Erythroblast (primary cell): ENCODE data around the gene HOXD12.

Experiments used
- GATA1 ChIP-seq: IDR thresholded peaks from 2 replicates; pipeline ENCODE4 v1.6.1; 2011; ENCODE audit warnings: low read depth, mild to moderate bottlenecking, control low read depth, low read length, moderate library complexity
- POLR2A ChIP-seq: IDR thresholded peaks from 2 replicates; pipeline ENCODE4 v1.6.1; 2011; ENCODE audit warnings: mild to moderate bottlenecking, low read length

DNA sequence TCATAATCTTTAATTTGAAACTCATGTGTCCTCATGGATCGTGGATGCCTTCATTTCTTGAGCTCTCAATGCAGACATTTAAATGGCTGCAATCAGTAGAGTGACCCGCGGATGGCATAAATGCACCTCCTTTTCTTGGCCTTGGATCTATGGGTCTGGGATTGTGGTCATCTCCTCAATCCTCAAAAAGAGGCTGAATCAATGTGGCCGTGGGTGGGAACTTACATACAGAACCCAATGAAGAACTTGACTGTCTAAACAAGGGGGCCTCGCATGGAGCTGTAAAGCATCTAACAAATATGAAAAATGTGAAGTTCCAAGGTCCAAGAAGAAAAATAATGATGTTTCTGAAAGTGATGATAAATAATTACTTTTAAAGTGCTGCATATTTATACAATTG, 4.2 kb upstream of the HOXD12 start:
- no peak for TF ChIP-seq POLR2A
- no peak for TF ChIP-seq GATA1
